WTC11 (cell line): ENCODE measurements around the gene FGFR4. TPM values are rescaled to one million over a fixed set of nuclear protein-coding genes. Genes with fewer than 3 reads are reported as not detected.
A peak's percentile ranks its signal among the peaks of the same experiment; 100 is the strongest.

Experiments
- ATAC-seq: fragments of 200-7000 bp; cut with Tn5 transposase; 2 replicates; pipeline ENCODE4 v1.10.0; 2021; ENCODE audit warnings: mild to moderate bottlenecking, moderate library complexity
- CTCF ChIA-PET: fragments of 300-600 bp; sonication (Branson Sonifier 250); formaldehyde crosslinking; loops from one replicate; lab custom pipeline; 2021; ENCODE audit warnings: antibody characterized with exemption; lab: Charles Lee
- POLR2A ChIA-PET: fragments of 350-600 bp; sonication (Branson Sonifier 250); formaldehyde crosslinking; loops from one replicate; lab custom pipeline; 2021; ENCODE audit warnings: antibody characterized with exemption; lab: Charles Lee
- DNase-seq: peaks from one replicate; pipeline ENCODE4 v3.0.0; 2021; ENCODE audit warnings: low spot score
- H3K27ac Mint-ChIP-seq: 2 replicates; pipeline ENCODE4 v1.8.0; 2021; ENCODE audit warnings: mixed read lengths
- H3K27me3 Mint-ChIP-seq: 2 replicates; pipeline ENCODE4 v1.8.0; 2021; ENCODE audit warnings: low read depth, mild to moderate bottlenecking, moderate library complexity, mixed read lengths
- H3K36me3 Mint-ChIP-seq: 2 replicates; pipeline ENCODE4 v1.8.0; 2021; ENCODE audit warnings: mixed read lengths
- H3K4me1 Mint-ChIP-seq: 2 replicates; pipeline ENCODE4 v1.8.0; 2022; ENCODE audit warnings: mixed read lengths
- H3K4me3 Mint-ChIP-seq: 2 replicates; pipeline ENCODE4 v1.8.0; 2021; ENCODE audit warnings: mild to moderate bottlenecking, moderate library complexity, mixed read lengths
- H3K9me3 Mint-ChIP-seq: 2 replicates; pipeline ENCODE4 v1.8.0; 2021; ENCODE audit warnings: mixed read lengths
- ATF3 ChIP-seq: sonication (generic); formaldehyde crosslinking; conservative IDR thresholded peaks from 2 replicates; pipeline ENCODE4 v1.8.1; 2022; ENCODE audit warnings: mild to moderate bottlenecking, missing genetic modification reagents
- CBFB ChIP-seq: sonication (generic); formaldehyde crosslinking; IDR thresholded peaks from 2 replicates; pipeline ENCODE4 v1.8.1; 2022; ENCODE audit warnings: mild to moderate bottlenecking, low read depth, missing genetic modification reagents
- CREM ChIP-seq: sonication (generic); formaldehyde crosslinking; IDR thresholded peaks from 2 replicates; pipeline ENCODE4 v1.8.1; 2022; ENCODE audit warnings: mild to moderate bottlenecking, missing genetic modification reagents, moderate library complexity
- CTCF ChIP-seq: fragments of 200-600 bp; IDR thresholded peaks from 2 replicates; pipeline ENCODE4 v1.8.0; 2022; ENCODE audit warnings: antibody characterized with exemption
- ETV6 ChIP-seq: sonication (generic); formaldehyde crosslinking; IDR thresholded peaks from 2 replicates; pipeline ENCODE4 v1.8.1; 2022; ENCODE audit warnings: mild to moderate bottlenecking, missing genetic modification reagents
- FOXK1 ChIP-seq: sonication (generic); formaldehyde crosslinking; IDR thresholded peaks from 2 replicates; pipeline ENCODE4 v1.8.0; 2022; ENCODE audit warnings: mild to moderate bottlenecking, moderate library complexity, missing genetic modification reagents
- FOXP1 ChIP-seq: sonication (generic); formaldehyde crosslinking; IDR thresholded peaks from 2 replicates; pipeline ENCODE4 v1.8.0; 2022; ENCODE audit warnings: missing genetic modification reagents, mild to moderate bottlenecking, moderate library complexity, borderline replicate concordance
- GTF2I ChIP-seq: fragments of 250-450 bp; sonication (Bioruptor Pico); conservative IDR thresholded peaks from 2 replicates; pipeline ENCODE4 v1.4.0; 2021; ENCODE audit warnings: mild to moderate bottlenecking
- HMGA2 ChIP-seq: fragments of 250-450 bp; sonication (Bioruptor Pico); IDR thresholded peaks from 2 replicates; pipeline ENCODE4 v1.4.0; 2021; ENCODE audit warnings: mild to moderate bottlenecking, moderate library complexity
- IRF2 ChIP-seq: sonication (generic); formaldehyde crosslinking; IDR thresholded peaks from 2 replicates; pipeline ENCODE4 v1.8.0; 2022; ENCODE audit warnings: low read depth, missing genetic modification reagents, borderline replicate concordance
- JUN ChIP-seq: sonication (generic); formaldehyde crosslinking; IDR thresholded peaks from 2 replicates; pipeline ENCODE4 v1.8.0; 2023; ENCODE audit warnings: mild to moderate bottlenecking, missing genetic modification reagents
- MAX ChIP-seq: sonication (generic); formaldehyde crosslinking; IDR thresholded peaks from 2 replicates; pipeline ENCODE4 v1.8.0; 2022; ENCODE audit warnings: mild to moderate bottlenecking, missing genetic modification reagents
- NFATC4 ChIP-seq: fragments of 250-450 bp; sonication (Bioruptor Pico); IDR thresholded peaks from 2 replicates; pipeline ENCODE4 v1.9.0; 2021; ENCODE audit warnings: mild to moderate bottlenecking
- NFYB ChIP-seq: sonication (generic); formaldehyde crosslinking; conservative IDR thresholded peaks from 2 replicates; pipeline ENCODE4 v1.8.0; 2022; ENCODE audit warnings: low read depth, missing genetic modification reagents
- NR3C1 ChIP-seq: sonication (generic); formaldehyde crosslinking; conservative IDR thresholded peaks from 2 replicates; pipeline ENCODE4 v1.8.1; 2023; ENCODE audit warnings: low read depth, mild to moderate bottlenecking, missing genetic modification reagents
- PRRX2 ChIP-seq: fragments of 250-450 bp; sonication (Bioruptor Pico); IDR thresholded peaks from 2 replicates; pipeline ENCODE4 v1.8.0; 2021; ENCODE audit warnings: mild to moderate bottlenecking
- SOX15 ChIP-seq: fragments of 250-450 bp; sonication (Bioruptor Pico); IDR thresholded peaks from 2 replicates; pipeline ENCODE4 v1.9.0; 2021; ENCODE audit warnings: mild to moderate bottlenecking
- TEAD1 ChIP-seq: sonication (generic); formaldehyde crosslinking; IDR thresholded peaks from 2 replicates; pipeline ENCODE4 v1.8.0; 2022; ENCODE audit warnings: mild to moderate bottlenecking, missing genetic modification reagents
- USF1 ChIP-seq: sonication (generic); formaldehyde crosslinking; IDR thresholded peaks from 2 replicates; pipeline ENCODE4 v1.8.0; 2022; ENCODE audit warnings: mild to moderate bottlenecking, missing genetic modification reagents
- ZBTB21 ChIP-seq: sonication (generic); formaldehyde crosslinking; IDR thresholded peaks from 2 replicates; pipeline ENCODE4 v1.8.1; 2023; ENCODE audit warnings: mild to moderate bottlenecking, missing genetic modification reagents, borderline replicate concordance
- ZNF219 ChIP-seq: sonication (generic); formaldehyde crosslinking; IDR thresholded peaks from 2 replicates; pipeline ENCODE4 v1.8.0; 2023; ENCODE audit warnings: missing genetic modification reagents, mild to moderate bottlenecking, borderline replicate concordance
- ZNF317 ChIP-seq: sonication (generic); formaldehyde crosslinking; IDR thresholded peaks from 2 replicates; pipeline ENCODE4 v1.8.1; 2023; ENCODE audit warnings: low read depth, mild to moderate bottlenecking, moderate library complexity, missing genetic modification reagents, borderline replicate concordance
- ZNF396 ChIP-seq: fragments of 250-450 bp; sonication (Bioruptor Pico); IDR thresholded peaks from 2 replicates; pipeline ENCODE4 v1.8.0; 2021; ENCODE audit warnings: mild to moderate bottlenecking, moderate library complexity, borderline replicate concordance
- ZNF671 ChIP-seq: fragments of 250-450 bp; sonication (Bioruptor Pico); IDR thresholded peaks from 2 replicates; pipeline ENCODE4 v1.8.0; 2021; ENCODE audit warnings: mild to moderate bottlenecking
- total RNA-seq: library from RNA; stranded (reverse); gene quantifications from 3 replicates; pipeline ENCODE4 v1.2.3, GENCODE V29; 2021
- TF ChIP-seq, protein P1 (sequence below): sonication (generic); formaldehyde crosslinking; IDR thresholded peaks from 2 replicates; pipeline ENCODE4 v1.8.1; 2023; ENCODE audit warnings: mild to moderate bottlenecking, missing genetic modification reagents
- TF ChIP-seq, protein P2 (sequence below): sonication (generic); formaldehyde crosslinking; IDR thresholded peaks from 2 replicates; pipeline ENCODE4 v1.8.1; 2023; ENCODE audit warnings: mild to moderate bottlenecking, missing genetic modification reagents, borderline replicate concordance

Gene FGFR4
- total RNA-seq, 1 experiment from 2014 or later: 108 TPM

DNA sequence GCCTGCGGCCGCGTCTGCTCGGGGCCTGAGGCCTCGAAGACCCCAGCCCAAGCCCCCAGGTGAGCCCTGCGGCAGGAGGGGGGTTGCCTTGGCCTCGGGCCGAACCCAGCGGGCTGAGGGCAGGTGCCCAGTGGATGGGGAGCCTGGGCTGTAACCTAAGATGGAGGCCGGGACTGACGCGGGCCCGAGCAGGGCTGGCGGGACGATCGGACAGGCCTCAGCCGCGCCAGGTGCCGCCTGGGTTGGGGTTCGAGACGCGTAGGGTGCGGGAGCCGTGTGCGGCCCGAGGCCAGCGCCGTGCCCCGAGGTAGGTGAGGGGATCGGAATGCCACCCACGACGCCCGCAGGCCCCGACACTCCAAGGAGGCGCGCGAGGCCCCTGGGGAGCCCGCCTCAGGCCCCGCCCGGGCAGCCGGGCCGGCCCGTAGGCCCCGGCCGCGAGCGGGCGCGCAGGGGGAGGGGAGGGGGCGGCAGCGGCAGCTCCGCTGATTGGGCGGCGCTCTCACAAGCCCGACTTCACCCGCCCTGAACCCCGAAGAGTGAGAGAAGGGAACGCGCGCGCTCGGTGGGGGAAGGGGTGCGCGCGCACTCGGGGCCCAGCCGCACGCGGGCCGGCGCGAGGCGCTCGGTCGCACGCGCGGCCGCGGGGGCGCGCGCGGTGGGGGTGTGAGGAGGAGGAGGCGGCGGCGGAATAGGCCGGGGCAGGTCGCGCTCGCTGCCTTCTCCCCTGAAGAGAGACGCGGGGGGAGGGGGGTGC is 46.6 kb downstream of the FGFR4 start, which contains the start of gene NSD1 (continued):
- TF ChIP-seq CBFB (CRISPR knock-in tag) (no peak), HMGA2 (CRISPR knock-in tag) (no peak), GTF2I (CRISPR knock-in tag) (no peak), CREM (no peak), ETV6 (CRISPR knock-in tag) (no peak; the same call in 1 of the 2 replicates), ZNF396 (CRISPR knock-in tag) (no peak)
- TF ChIP-seq, protein P1, sequence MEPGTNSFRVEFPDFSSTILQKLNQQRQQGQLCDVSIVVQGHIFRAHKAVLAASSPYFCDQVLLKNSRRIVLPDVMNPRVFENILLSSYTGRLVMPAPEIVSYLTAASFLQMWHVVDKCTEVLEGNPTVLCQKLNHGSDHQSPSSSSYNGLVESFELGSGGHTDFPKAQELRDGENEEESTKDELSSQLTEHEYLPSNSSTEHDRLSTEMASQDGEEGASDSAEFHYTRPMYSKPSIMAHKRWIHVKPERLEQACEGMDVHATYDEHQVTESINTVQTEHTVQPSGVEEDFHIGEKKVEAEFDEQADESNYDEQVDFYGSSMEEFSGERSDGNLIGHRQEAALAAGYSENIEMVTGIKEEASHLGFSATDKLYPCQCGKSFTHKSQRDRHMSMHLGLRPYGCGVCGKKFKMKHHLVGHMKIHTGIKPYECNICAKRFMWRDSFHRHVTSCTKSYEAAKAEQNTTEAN (CRISPR knock-in tag): no peak; the same call in 1 of the 2 replicates
- TF ChIP-seq, all 79 proteins: peak for 28

GRCh38 chr5:177133853-177134696 is 47.4 kb downstream of the FGFR4 start:
- Mint-ChIP-seq H3K27me3 (no peaks in the 10 kb centered on the region; the same call in 1 of the 2 replicates), H3K4me1 (peaks cover 44% of the 10 kb centered on the region), H3K4me3 (peak overlapping the region; percentile 85), H3K9me3 (no peaks in the 10 kb centered on the region), H3K27ac (peak overlapping the region; percentile 68; the same call in 1 of the 2 replicates), H3K36me3 (peaks cover 41% of the 10 kb centered on the region)
- DNase-seq: peak; percentile 79
- peak; percentile 21 for ATAC-seq
- ChIA-PET CTCF (interaction anchor here (0.8 to 2.1 kb wide), 4 partner anchors 11 to 314 kb away, joined by 3 to 11 read pairs (median 4); no protein-coding TSS in a partner anchor), POLR2A (interaction anchor here (0.5 to 1.6 kb wide), 6 partner anchors 10 to 313 kb away, joined by 3 read pairs; no protein-coding TSS in a partner anchor)
- TF ChIP-seq ZBTB21: 0 out of 2 replicates have a peak, but pooled peaks have one; percentile 11
- TF ChIP-seq, protein P2, sequence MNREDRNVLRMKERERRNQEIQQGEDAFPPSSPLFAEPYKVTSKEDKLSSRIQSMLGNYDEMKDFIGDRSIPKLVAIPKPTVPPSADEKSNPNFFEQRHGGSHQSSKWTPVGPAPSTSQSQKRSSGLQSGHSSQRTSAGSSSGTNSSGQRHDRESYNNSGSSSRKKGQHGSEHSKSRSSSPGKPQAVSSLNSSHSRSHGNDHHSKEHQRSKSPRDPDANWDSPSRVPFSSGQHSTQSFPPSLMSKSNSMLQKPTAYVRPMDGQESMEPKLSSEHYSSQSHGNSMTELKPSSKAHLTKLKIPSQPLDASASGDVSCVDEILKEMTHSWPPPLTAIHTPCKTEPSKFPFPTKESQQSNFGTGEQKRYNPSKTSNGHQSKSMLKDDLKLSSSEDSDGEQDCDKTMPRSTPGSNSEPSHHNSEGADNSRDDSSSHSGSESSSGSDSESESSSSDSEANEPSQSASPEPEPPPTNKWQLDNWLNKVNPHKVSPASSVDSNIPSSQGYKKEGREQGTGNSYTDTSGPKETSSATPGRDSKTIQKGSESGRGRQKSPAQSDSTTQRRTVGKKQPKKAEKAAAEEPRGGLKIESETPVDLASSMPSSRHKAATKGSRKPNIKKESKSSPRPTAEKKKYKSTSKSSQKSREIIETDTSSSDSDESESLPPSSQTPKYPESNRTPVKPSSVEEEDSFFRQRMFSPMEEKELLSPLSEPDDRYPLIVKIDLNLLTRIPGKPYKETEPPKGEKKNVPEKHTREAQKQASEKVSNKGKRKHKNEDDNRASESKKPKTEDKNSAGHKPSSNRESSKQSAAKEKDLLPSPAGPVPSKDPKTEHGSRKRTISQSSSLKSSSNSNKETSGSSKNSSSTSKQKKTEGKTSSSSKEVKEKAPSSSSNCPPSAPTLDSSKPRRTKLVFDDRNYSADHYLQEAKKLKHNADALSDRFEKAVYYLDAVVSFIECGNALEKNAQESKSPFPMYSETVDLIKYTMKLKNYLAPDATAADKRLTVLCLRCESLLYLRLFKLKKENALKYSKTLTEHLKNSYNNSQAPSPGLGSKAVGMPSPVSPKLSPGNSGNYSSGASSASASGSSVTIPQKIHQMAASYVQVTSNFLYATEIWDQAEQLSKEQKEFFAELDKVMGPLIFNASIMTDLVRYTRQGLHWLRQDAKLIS (CRISPR knock-in tag): no peak
- TF ChIP-seq ZNF671 (CRISPR knock-in tag): no peak
- TF ChIP-seq PRRX2: peak; percentile 67; the same call in 1 of the 2 replicates
- TF ChIP-seq NFYB (CRISPR knock-in tag): peak; percentile 23
- 0 out of 2 replicates have a peak, but pooled peaks have one; percentile 34 for TF ChIP-seq CREM
- TF ChIP-seq USF1 (CRISPR knock-in tag): 0 out of 2 replicates have a peak, but pooled peaks have one; percentile 20
- TF ChIP-seq ZNF219 (CRISPR knock-in tag): 0 out of 2 replicates have a peak, but pooled peaks have one; percentile 59
- TF ChIP-seq SOX15 (CRISPR knock-in tag): no peak
- TF ChIP-seq ATF3 (CRISPR knock-in tag): 0 out of 2 replicates have a peak, but pooled peaks have one; percentile 48
- peak; percentile 37; the same call in 1 of the 2 replicates for TF ChIP-seq MAX
- 0 out of 2 replicates have a peak, but pooled peaks have one; percentile 37 for TF ChIP-seq TEAD1 (CRISPR knock-in tag)
- TF ChIP-seq NFATC4: no peak
- TF ChIP-seq CTCF: no peak
- peak; percentile 87; the same call in 1 of the 2 replicates for TF ChIP-seq JUN (CRISPR knock-in tag)
- TF ChIP-seq NR3C1 (CRISPR knock-in tag): no peak
- peak; percentile 78 for TF ChIP-seq FOXP1
- peak; percentile 29; the same call in 1 of the 2 replicates for TF ChIP-seq IRF2 (CRISPR knock-in tag)
- peak; percentile 54; the same call in 1 of the 2 replicates for TF ChIP-seq FOXK1
- TF ChIP-seq ZNF317 (CRISPR knock-in tag): 0 out of 2 replicates have a peak, but pooled peaks have one; percentile 6
- no peak for TF ChIP-seq GTF2I (CRISPR knock-in tag)
